Thoracic aorta (tissue), 2 donors: ENCODE results near the gene SLC22A5. TPM values are rescaled to one million over a fixed set of nuclear protein-coding genes. Genes with fewer than 3 reads are reported as not detected.

ENCODE experiments used
- ATAC-seq: fragments of 150-250 bp; one replicate; pipeline ENCODE4 v1.8.0; 2017; ENCODE audit warnings: low read depth; ENCODE audit not compliant: insufficient number of reproducible peaks, low FRiP score
- DNase-seq: peaks from one replicate; pipeline ENCODE4 v3.0.0-alpha.2; 2020; ENCODE audit warnings: low spot score
- H3K27ac ChIP-seq, 2 donors: fragments of 200-600 bp; sonication (generic); 1 replicate in 1 of 2; 2 replicates in 1 of 2; pipeline ENCODE4 v1.5.1; 2016; ENCODE audit warnings: mild to moderate bottlenecking in 2 of 2, moderate library complexity in 2 of 2
- H3K27me3 ChIP-seq: fragments of 200-600 bp; sonication (generic); replicated peaks from 2 replicates; pipeline ENCODE4 v1.6.0; 2016; ENCODE audit warnings: mild to moderate bottlenecking; ENCODE audit not compliant: insufficient read depth
- H3K36me3 ChIP-seq: fragments of 200-600 bp; sonication (generic); one replicate; pipeline ENCODE4 v1.5.1; 2016
- H3K4me1 ChIP-seq, 2 donors: fragments of 200-600 bp; sonication (generic); 1 replicate in 1 of 2; 2 replicates in 1 of 2; pipeline versions ENCODE4 v1.5.1 to v1.6.0; 2016; ENCODE audit warnings: low read depth in 2 of 2, mild to moderate bottlenecking in 1 of 2; ENCODE audit not compliant: control insufficient read depth in 1 of 2
- H3K4me3 ChIP-seq: fragments of 200-600 bp; sonication (generic); 2 replicates; pipeline ENCODE4 v1.5.1; 2016; ENCODE audit warnings: mild to moderate bottlenecking
- H3K9me3 ChIP-seq: fragments of 200-600 bp; sonication (generic); 2 replicates; pipeline ENCODE4 v1.5.1; 2016
- total RNA-seq, 2 donors: library from RNA; depleted of rRNA; stranded (reverse); fragments of >200 nt; gene quantifications; one replicate each; pipeline versions ENCODE4 v1.1.0 to v1.2.3, GENCODE V29; 2016
- TF ChIP-seq, protein P1 (sequence below): fragments of 200-600 bp; sonication (generic); IDR thresholded peaks from one replicate; pipeline ENCODE4 v1.5.1; 2019; ENCODE audit warnings: antibody characterized with exemption

Gene SLC22A5
- total RNA-seq, 2 donors from 2014 or later = 24.9 to 30.8 TPM

DNA sequence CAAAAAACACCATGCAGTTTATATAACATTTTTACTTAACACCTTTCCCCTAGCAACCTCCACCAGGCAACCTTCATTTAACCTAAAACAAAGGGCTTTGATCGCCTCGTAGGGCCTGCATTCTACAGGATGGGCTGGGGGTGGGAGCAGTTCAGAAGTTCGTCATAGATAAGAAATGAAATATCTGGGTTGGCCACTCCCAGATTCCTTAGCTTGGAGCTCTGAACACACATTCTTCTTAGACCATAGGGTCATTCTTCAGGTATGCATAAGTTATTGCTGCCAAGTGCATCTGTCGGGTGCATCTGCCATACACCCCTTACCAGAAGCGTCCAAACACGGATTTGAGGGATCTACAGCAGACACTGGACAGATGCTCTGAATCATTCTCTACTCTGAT is 4.3 kb upstream of the SLC22A5 start:
- Histone ChIP-seq H3K4me1 (peaks cover 31 to 52% of the 10 kb centered on the region in 2 donors), H3K4me3 (no peak overlapping the region), H3K27ac (peak overlapping the region in 1 of 2 donors; percentile 56), H3K27me3 (no peaks in the 10 kb centered on the region), H3K9me3 (no peaks in the 10 kb centered on the region), H3K36me3 (no peaks in the 10 kb centered on the region)
- DNase-seq (no peak), ATAC-seq (no peak)
- TF ChIP-seq, protein P1, sequence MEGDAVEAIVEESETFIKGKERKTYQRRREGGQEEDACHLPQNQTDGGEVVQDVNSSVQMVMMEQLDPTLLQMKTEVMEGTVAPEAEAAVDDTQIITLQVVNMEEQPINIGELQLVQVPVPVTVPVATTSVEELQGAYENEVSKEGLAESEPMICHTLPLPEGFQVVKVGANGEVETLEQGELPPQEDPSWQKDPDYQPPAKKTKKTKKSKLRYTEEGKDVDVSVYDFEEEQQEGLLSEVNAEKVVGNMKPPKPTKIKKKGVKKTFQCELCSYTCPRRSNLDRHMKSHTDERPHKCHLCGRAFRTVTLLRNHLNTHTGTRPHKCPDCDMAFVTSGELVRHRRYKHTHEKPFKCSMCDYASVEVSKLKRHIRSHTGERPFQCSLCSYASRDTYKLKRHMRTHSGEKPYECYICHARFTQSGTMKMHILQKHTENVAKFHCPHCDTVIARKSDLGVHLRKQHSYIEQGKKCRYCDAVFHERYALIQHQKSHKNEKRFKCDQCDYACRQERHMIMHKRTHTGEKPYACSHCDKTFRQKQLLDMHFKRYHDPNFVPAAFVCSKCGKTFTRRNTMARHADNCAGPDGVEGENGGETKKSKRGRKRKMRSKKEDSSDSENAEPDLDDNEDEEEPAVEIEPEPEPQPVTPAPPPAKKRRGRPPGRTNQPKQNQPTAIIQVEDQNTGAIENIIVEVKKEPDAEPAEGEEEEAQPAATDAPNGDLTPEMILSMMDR = no peak

DNA sequence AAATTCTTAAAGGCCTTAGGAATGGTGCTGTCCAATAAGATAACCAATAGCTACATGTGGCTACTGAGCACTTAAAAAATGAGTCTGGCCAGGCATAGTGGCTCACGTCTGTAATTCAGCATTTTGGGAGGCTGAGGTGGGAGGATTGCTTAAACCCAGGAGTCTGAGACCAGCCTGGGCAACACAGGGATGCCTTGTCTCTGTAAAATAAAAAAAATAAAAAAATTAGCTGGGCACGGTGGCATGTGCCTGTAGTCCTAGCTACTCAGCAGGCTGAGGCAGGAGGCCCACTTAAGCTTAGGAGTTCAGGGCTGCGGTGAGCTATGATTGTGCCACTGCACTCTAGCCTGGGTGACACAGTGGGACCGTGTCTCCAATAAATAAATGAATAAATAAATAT is 1.3 kb upstream of the SLC22A5 start:
- no peak for ATAC-seq
- no peaks in the 10 kb centered on the region for H3K36me3 ChIP-seq
- H3K4me1 ChIP-seq = peaks cover 29 to 74% of the 10 kb centered on the region in 2 donors
- H3K4me3 ChIP-seq = no peak overlapping the region
- H3K27ac ChIP-seq = peak overlapping the region; percentile 7 to 56
- no peaks in the 10 kb centered on the region for H3K27me3 ChIP-seq
- TF ChIP-seq, protein P1 = no peak
- no peak for DNase-seq
- H3K9me3 ChIP-seq = no peaks in the 10 kb centered on the region

DNA sequence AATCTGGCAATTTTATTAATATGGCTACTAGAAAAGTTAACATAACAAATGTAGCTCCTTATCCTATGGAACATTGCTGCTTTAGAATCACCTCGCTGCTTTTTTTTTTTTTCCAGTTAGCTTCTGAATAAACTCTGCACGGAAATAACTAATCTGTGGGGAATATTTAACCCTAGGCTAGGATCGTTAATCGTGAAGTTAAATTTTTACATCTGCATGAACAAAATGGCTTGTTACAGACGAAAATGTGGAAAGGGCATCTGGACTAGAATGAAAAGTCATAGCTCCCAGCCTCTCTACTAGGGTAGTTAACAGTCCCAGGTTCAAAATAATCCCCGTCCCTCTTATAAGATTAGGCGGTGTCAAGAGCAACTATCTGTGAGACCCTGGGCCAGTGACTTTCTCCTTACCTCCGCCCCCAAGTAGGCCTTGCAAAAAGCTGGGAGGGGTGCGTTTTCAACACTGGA is 470 bp upstream of the SLC22A5 start:
- ATAC-seq (no peak), DNase-seq (no peak)
- no peaks in the 10 kb centered on the region for H3K36me3 ChIP-seq
- H3K27me3 ChIP-seq = no peaks in the 10 kb centered on the region
- peaks cover 22 to 66% of the 10 kb centered on the region in 2 donors for H3K4me1 ChIP-seq
- peak overlapping the region; percentile 94 for H3K4me3 ChIP-seq
- TF ChIP-seq, protein P1 = no peak
- H3K9me3 ChIP-seq = no peaks in the 10 kb centered on the region
- H3K27ac ChIP-seq = peak overlapping the region; percentile 83 to 90

DNA sequence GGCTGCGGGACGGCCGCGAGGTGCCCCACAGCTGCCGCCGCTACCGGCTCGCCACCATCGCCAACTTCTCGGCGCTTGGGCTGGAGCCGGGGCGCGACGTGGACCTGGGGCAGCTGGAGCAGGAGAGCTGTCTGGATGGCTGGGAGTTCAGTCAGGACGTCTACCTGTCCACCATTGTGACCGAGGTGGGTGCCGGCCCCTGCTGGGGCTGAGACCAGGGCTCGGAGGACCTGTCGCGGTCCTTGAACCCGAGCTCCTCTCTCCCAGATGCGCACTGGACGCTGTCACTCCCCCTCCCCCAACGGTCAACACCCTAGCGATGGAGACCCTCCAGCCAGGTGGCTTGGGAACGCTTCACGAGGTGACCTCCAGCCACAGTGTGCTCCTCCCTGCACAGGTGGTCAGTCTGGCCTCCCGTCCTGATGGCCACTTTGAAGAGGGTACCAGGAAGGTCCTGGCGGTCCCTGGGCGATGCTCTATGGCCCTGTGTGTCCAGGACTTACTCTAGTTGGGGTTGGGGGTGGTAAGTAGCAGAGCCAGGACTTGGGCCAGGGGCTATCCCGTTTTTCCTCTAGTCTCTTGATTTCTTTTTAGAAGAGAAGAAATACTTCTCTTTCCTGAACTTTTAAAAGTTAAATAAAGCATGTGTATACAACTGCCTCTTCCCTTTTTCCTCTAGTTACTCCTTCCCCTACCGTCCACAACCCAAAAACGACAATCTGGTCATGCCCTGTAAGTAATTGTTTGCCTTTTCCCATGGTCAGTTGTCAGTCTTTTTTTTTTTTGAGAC is 866 bp downstream of the SLC22A5 start:
- no peaks in the 10 kb centered on the region for H3K9me3 ChIP-seq
- H3K4me1 ChIP-seq = peaks cover 20 to 52% of the 10 kb centered on the region in 2 donors
- no peaks in the 10 kb centered on the region for H3K27me3 ChIP-seq
- DNase-seq (no peak), ATAC-seq (no peak)
- H3K36me3 ChIP-seq = no peaks in the 10 kb centered on the region
- H3K4me3 ChIP-seq = peak overlapping the region; percentile 94
- peak overlapping the region; percentile 83 to 90 for H3K27ac ChIP-seq
- TF ChIP-seq, protein P1 = no peak

DNA sequence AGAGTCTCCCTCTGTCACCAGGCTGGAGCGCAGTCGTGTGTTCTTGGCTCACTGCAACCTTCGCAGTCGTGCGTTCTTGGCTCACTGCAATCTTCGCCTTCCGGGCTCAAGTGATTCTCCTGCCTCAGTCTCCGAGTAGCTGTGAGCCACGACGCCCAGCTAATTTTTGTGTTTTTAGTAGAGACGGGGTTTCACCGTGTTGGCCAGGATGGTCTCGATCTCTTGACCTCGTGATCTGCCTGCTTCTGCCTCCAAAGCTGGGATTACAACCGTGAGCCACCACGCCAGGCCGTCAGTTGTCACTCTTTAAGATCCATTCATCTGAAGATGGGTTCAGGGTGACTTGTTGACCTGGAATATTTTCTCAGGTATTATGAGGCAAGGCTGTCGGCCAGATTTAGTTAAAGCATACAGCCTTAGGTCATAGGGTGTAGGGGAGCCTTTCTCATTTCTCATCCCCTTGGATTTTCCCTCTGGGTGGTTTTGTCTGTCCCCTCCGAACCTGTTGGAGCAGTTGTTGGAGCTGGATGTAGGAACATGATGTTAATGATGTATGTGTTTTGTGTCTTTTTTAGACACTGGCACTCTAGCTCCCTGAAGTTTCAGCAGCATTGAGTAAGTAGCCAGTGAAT is 1.6 kb downstream of the SLC22A5 start:
- Histone ChIP-seq H3K27me3 (no peaks in the 10 kb centered on the region), H3K36me3 (no peaks in the 10 kb centered on the region), H3K9me3 (no peaks in the 10 kb centered on the region), H3K4me3 (peak overlapping the region; percentile 94), H3K27ac (peak overlapping the region; percentile 83 to 90), H3K4me1 (peaks cover 20 to 59% of the 10 kb centered on the region in 2 donors)
- no peak for ATAC-seq
- TF ChIP-seq, protein P1 = no peak
- no peak for DNase-seq
